GM18498 (cell line): ENCODE results near the gene PCDH9.

ENCODE experiments used
- ATAC-seq: cut with Tn5 transposase; IDR thresholded peaks from one replicate; pipeline ENCODE4 v1.9.1; 2021; ENCODE audit warnings: mild to moderate bottlenecking, moderate library complexity; ENCODE audit not compliant: unreplicated experiment

PCDH9 gene

GRCh38 chr13:66992719-66993118 is 237.4 kb downstream of the PCDH9 start:
- ATAC-seq: no peak

- no peak for ATAC-seq
These were observed 238.0 kb downstream of the PCDH9 start for GRCh38 chr13:66992183-66992582.

DNA sequence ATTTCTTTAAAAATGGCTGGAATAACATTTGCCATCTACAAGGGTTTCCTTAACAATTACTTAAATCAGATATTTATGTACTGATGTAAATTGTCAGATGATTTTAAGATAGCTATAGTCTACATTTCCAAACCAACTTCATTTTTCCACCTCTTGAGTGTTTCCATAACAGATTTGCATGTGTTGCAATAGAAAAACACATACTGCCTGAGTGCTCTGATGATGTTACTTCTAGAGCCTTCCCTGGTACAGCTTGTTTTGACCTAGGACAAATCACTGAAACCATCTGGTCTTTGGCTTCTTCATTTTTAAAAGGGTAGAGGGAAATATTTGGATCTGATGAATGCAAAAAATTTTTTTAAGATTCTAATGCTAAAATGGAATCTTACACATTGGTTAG is 245.9 kb downstream of the PCDH9 start:
- ATAC-seq: no peak

DNA sequence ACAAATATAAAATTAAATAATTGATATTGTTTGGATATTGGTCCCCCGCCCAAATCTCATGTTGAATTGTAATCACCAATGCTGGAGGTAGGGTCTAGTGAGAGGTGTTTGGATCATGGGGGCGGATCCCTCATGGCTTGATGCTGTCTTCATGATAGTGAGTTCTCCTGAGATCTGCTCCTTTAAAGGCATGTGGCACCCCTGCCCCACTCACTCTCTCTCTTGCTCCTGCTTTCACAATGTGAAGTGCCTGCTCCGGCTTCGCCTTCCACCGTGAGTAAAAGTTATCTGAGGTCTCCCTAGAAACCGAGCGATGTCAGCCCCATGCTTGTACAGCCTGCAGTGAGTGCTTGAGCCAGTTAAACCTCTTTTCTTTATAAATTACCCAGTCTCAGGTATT is 248.2 kb downstream of the PCDH9 start:
- ATAC-seq: no peak

- no peak for ATAC-seq
These were observed 253.0 kb downstream of the PCDH9 start for GRCh38 chr13:66977161-66977560.

GRCh38 chr13:66974889-66975288 is 255.2 kb downstream of the PCDH9 start:
- ATAC-seq: no peak

GRCh38 chr13:66974174-66974573 is 256.0 kb downstream of the PCDH9 start:
- ATAC-seq: no peak

GRCh38 chr13:66972659-66973058 is 257.5 kb downstream of the PCDH9 start:
- ATAC-seq: no peak

- no peak for ATAC-seq
These were observed 259.1 kb downstream of the PCDH9 start for GRCh38 chr13:66971004-66971403.

- no peak for ATAC-seq
These were observed 260.8 kb downstream of the PCDH9 start for GRCh38 chr13:66969291-66969690.

DNA sequence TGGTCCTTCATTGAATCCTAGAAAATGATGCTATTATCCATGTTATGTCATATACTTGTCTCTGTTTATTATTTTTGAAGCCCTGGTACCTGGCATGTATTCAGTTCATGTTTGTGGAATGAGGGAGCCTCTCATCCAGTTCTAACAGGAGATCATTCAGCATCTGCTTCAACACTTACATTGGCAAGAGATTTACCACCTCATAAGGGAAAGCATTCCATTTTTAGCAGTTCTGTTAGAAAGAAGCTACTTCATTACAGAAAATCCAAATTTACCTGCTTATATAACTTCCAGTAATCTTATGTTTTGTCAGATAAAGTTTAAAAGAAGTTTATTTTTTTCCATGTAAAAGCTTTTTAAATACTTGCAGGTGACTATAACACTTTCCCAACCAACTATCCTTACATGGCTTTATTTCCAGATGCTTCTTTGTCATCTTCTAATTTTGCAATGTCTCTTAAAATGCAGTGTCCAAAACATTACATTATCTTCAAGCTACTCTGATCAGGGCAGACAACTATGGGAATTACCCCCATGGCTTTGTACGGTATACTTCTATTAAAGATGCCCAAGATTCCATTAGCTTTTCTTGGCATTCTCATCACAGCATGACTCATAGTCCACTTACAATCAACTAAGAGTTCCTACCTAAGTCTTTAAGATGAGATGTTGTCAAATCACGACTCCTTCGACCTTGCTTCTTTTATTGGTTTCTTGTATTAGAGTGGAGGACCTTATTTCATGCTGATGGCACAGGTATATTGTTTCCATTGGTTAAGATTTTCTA is 262.1 kb downstream of the PCDH9 start:
- ATAC-seq: no peak

DNA sequence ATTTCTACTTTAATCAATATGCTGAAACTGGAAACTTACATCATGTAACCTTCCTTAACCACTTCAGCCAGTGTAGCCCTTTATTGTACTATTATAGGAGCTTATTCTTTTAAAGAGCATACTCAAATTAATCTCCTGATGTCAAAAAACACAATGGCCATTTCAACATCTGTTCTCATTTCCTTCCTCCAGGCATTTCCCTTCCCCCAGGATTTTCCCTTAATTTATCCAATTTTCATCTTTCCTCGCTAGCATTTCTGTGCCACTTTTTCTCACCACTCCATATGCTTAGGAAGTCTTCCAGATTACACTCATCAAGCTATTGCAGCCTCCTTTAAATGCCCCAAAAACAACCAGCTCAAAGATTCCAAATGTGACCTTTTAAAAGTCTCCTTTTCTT is 265.0 kb downstream of the PCDH9 start:
- no peak for ATAC-seq

- ATAC-seq: no peak
These were observed 267.2 kb downstream of the PCDH9 start for GRCh38 chr13:66962953-66963352.

DNA sequence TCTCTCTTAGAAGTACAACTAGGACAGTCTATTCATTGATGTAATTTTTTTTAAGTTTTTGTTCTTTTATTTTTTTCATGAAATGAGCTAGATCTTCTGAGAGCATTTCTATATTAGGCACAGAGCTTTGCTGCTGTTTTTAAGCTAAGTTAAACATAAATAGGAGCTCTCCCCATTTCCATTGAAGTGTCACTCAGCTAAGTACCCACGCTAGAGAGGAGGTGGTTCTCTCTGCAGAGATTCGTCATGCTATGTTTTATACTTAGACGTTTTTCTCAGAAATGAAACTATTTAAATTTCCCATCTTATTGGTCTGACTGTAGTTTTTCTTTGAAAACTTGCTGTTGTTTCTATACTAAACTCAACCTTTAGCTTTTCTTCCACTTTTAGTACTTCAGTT is 271.5 kb downstream of the PCDH9 start:
- ATAC-seq: no peak

GRCh38 chr13:66952507-66952906 is 277.6 kb downstream of the PCDH9 start:
- ATAC-seq: no peak

DNA sequence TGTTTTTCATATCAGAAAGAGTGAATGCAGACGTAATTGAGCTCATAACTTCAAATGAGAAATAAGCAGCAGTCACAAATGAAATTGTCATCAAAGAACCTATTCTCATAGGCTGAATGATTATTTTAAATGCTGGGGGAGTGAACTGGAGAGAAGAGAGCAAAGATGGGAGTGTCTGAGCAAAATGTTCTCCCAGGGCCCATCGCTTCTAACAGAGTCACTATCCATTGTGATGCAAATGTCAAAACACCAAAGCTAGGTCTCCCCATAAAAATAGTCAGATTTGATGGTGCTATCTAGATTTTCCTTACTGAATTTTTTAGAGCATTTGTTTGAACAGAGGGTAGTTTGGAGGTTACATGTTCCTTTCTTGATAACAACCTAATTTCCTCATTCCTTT is 278.7 kb downstream of the PCDH9 start:
- no peak for ATAC-seq

DNA sequence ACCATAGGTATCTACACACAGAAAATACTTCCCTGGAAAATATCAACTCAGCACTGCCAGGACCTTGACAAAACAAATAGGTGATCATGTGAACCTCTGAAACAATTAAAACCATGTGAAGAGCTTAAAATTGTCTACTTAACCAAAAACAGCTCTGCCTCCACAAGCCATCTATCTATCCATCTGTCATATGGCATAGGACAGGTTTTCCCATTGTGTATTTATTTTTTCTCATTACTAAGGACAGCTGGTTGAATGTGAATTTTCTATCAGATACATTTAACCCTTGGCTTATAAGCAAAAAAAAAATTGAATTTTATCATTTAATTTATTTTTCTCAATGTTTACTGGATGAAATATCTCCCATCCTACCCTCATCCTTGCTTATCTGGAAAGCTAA is 279.5 kb downstream of the PCDH9 start:
- ATAC-seq: no peak

GRCh38 chr13:66948910-66949309 is 281.2 kb downstream of the PCDH9 start:
- ATAC-seq: no peak

DNA sequence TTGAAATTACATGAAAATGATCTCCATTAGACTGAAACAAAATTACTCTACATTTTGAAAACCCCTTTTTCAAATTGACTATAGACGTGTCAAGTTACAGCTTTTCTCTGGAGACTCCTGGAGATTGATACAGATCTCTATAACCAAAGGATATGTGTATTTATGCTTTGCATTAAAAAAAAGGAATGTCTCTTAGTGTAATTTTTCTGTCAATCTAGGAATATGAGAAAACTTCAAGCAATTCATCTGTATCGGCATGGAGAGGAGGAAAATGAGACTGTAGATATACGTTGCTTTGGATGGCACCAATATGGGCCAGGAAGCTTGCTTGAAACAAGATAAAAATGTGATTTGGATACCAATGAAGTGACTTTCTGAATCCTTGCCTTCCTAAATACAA is 286.6 kb downstream of the PCDH9 start:
- ATAC-seq: no peak

GRCh38 chr13:66940113-66940512 is 290.0 kb downstream of the PCDH9 start:
- ATAC-seq: no peak

GRCh38 chr13:66937423-66937822 is 292.7 kb downstream of the PCDH9 start:
- no peak for ATAC-seq

DNA sequence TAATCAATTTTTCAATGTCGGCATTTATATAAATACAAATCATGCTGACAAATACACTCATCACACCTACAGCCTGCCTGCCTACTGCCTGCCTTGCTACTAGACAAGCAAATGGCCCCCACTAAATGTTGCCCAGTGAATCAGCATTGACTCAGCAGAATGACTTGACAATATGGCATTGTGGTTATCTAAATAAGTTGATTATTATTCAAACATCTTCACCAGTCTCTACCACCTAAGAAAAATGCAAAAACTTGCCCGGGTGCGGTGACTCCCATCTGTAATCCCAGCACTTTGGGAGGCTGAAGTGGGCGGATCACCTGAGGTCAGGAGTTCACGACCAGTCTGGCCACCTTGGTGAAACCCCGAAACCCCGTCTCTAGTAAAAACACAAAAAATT is 296.1 kb downstream of the PCDH9 start:
- ATAC-seq: no peak

DNA sequence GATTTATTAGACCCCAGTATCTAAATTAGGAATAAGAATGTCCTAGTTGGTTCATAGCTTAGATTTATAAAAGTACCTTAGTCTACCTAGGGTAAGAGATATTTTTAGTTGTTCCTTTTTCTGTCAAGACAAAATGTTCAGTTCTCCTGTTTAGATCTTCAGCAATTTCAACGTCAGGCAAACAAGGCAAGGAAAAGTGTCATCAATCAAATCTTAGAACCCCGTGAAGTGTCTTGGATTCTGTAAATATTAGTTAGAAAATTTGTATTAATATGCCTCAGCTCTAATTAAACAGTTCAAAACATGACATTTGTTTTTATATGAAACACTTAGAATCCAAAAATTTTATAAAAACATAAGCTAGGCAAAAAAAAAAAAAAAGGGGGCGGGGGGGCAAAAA is 296.6 kb downstream of the PCDH9 start:
- no peak for ATAC-seq
